ENCODE results near the gene IFT80. TPM values are rescaled to one million over a fixed set of nuclear protein-coding genes. Genes with fewer than 3 reads are reported as not detected.

Gene IFT80
- total and polyA plus RNA-seq, 2 donors (not counting 3 experiments of a cell fraction or from before 2014, with no cell fraction given), result 7.3 to 22.5 TPM

GRCh38 chr3:160447544-160447943 is 48.5 kb upstream of the IFT80 start:
- H3K27ac ChIP-seq (ENCODE audit: insufficient read depth, low read depth, low read length), result no peak overlapping the region
- H3K79me2 ChIP-seq (ENCODE audit: control insufficient read depth, insufficient read depth, low read length), result peaks cover 67% of the 10 kb centered on the region
- H3K4me1 ChIP-seq (ENCODE audit: control insufficient read depth, extremely low read depth, insufficient read depth, low read length), result peaks cover 21% of the 10 kb centered on the region
- intact Hi-C loops (cut with micrococcal nuclease) (no loop called here), dilution Hi-C loops (cut with MboI; ENCODE audit: extremely low pct_ligation_motif_present, low sequenced_read_pairs) (no loop called here)
- no peak for TF ChIP-seq CTCF (IDR thresholded peaks at IDR 0.05; ENCODE audit: extremely low read depth in 1 of 2, insufficient read depth in 1 of 2, low read depth in 1 of 2, low read length in 2 of 2)
- TF ChIP-seq POLR2AphosphoS5 (IDR thresholded peaks at IDR 0.05; ENCODE audit: insufficient read depth, low read depth, low read length), result no peak
- TF ChIP-seq EZH2 (IDR thresholded peaks at IDR 0.05; ENCODE audit: borderline replicate concordance, low read depth, low read length, severe bottlenecking), result no peak
- TF ChIP-seq GATA2 (IDR thresholded peaks at IDR 0.05; ENCODE audit: insufficient read depth, insufficient read length, low read depth, low read length), result no peak
- no peak for TF ChIP-seq MAX (IDR thresholded peaks at IDR 0.05; ENCODE audit: insufficient read depth, insufficient read length)
- no peak for TF ChIP-seq FOS (IDR thresholded peaks at IDR 0.05; ENCODE audit: borderline replicate concordance, insufficient read depth, low read length)
- H3K27me3 ChIP-seq (ENCODE audit: control insufficient read depth in 2 of 2, insufficient read depth in 2 of 2, low read length in 2 of 2), result no peaks in the 10 kb centered on the region
- no peak overlapping the region for H2AFZ ChIP-seq (ENCODE audit: low read depth, low read length)
- no peaks in the 10 kb centered on the region for H3K36me3 ChIP-seq (ENCODE audit: control insufficient read depth in 2 of 2, extremely low read depth in 1 of 2, insufficient read depth in 2 of 2, low read length in 2 of 2)
- CTCF ChIA-PET, result interaction anchor here (0.9 to 1.9 kb wide), 4 partner anchors 13 to 415 kb away, joined by 3 to 5 read pairs (median 4); no protein-coding TSS in a partner anchor
- BruUV-seq (replicated peaks), result no TSS peak
- no peaks in the 10 kb centered on the region for H3K9me1 ChIP-seq (replicated peaks; ENCODE audit: control insufficient read depth, extremely low read depth, insufficient read depth, low read length)
- DNase-seq (ENCODE audit: low read depth, low spot score) (peak; percentile 36), FAIRE-seq (no peak)
- POLR2A ChIA-PET, result no interaction called here
- H4K20me1 ChIP-seq (replicated peaks; ENCODE audit: control insufficient read depth, extremely low read depth, insufficient read depth, low read length), result no peaks in the 10 kb centered on the region
- peak overlapping the region in 1 of 3 experiments; percentile 85 for H3K4me3 ChIP-seq (replicated peaks in 1 of 3; ENCODE audit: insufficient read depth in 1 of 3, low read depth in 1 of 3, low read length in 3 of 3)
- peak overlapping the region; percentile 36 for H3K9ac ChIP-seq (replicated peaks; ENCODE audit: extremely low read depth, insufficient read depth, low read length)
- peak overlapping the region; percentile 88 for H3K4me2 ChIP-seq (ENCODE audit: insufficient read depth, low read length)
- H3K9me3 ChIP-seq (replicated peaks; ENCODE audit: control insufficient read depth, insufficient read depth, low read length), result no peaks in the 10 kb centered on the region

Measured in endothelial cell of umbilical vein (primary cell).